H9 (cell line): Measurements from ENCODE around the gene NCOR1. TPM values are rescaled to one million over a fixed set of nuclear protein-coding genes. Genes with fewer than 3 reads are reported as not detected.

Experiments used
- DNase-seq: peaks from one replicate; pipeline ENCODE4 v3.0.0-alpha.2; 2017
- H2AFZ ChIP-seq: one replicate; pipeline ENCODE4 v1.6.1; 2013; ENCODE audit warnings: mild to moderate bottlenecking, low read length, control low read depth, moderate library complexity
- H2AK5ac ChIP-seq: 2 replicates; pipeline ENCODE4 v1.6.1; 2013; ENCODE audit warnings: low read length, control low read depth, mixed read lengths; ENCODE audit not compliant: insufficient read length
- H2BK120ac ChIP-seq: one replicate; pipeline ENCODE4 v1.6.1; 2013; ENCODE audit warnings: low read depth, mild to moderate bottlenecking, low read length, control low read depth, inconsistent platforms; ENCODE audit not compliant: poor library complexity, severe bottlenecking
- H2BK12ac ChIP-seq: 2 replicates; pipeline ENCODE4 v1.6.1; 2013; ENCODE audit warnings: low read length, control low read depth, mixed read lengths, low read depth; ENCODE audit not compliant: insufficient read length
- H2BK15ac ChIP-seq: 2 replicates; pipeline ENCODE4 v1.6.1; 2013; ENCODE audit warnings: low read depth, low read length, control low read depth
- H2BK20ac ChIP-seq: one replicate; pipeline ENCODE4 v1.6.1; 2013; ENCODE audit warnings: low read depth, mild to moderate bottlenecking, low read length, control low read depth, inconsistent platforms; ENCODE audit not compliant: poor library complexity, severe bottlenecking
- H2BK5ac ChIP-seq: 2 replicates; pipeline ENCODE4 v1.6.1; 2013; ENCODE audit warnings: low read length, control low read depth, mixed read lengths; ENCODE audit not compliant: insufficient read length
- H3K14ac ChIP-seq: 2 replicates; pipeline ENCODE4 v1.6.1; 2013; ENCODE audit warnings: low read length, control low read depth; ENCODE audit not compliant: insufficient read depth
- H3K18ac ChIP-seq: 2 replicates; pipeline ENCODE4 v1.6.1; 2013; ENCODE audit warnings: low read depth, mild to moderate bottlenecking, mixed read lengths, low read length, control low read depth; ENCODE audit not compliant: insufficient read length
- H3K23ac ChIP-seq: 2 replicates; pipeline ENCODE4 v1.6.1; 2013; ENCODE audit warnings: low read length, control low read depth, mixed read lengths, low read depth; ENCODE audit not compliant: insufficient read length
- H3K23me2 ChIP-seq: 2 replicates; pipeline ENCODE4 v1.6.1; 2013; ENCODE audit warnings: low read depth, mild to moderate bottlenecking, mixed read lengths, low read length, control low read depth; ENCODE audit not compliant: insufficient read length, poor library complexity, severe bottlenecking
- H3K27ac ChIP-seq: 2 replicates; pipeline ENCODE4 v1.5.1; 2013; ENCODE audit warnings: low read length, control low read depth, mixed read lengths, low read depth; ENCODE audit not compliant: insufficient read length
- H3K27me3 ChIP-seq: 2 replicates; pipeline ENCODE4 v1.6.1; 2013; ENCODE audit warnings: low read length, control low read depth, inconsistent platforms; ENCODE audit not compliant: insufficient read depth
- H3K4ac ChIP-seq: 2 replicates; pipeline ENCODE4 v1.6.1; 2013; ENCODE audit warnings: low read depth, mild to moderate bottlenecking, control low read depth, inconsistent platforms, low read length, moderate library complexity
- H3K4me1 ChIP-seq: 2 replicates; pipeline ENCODE4 v1.6.1; 2013; ENCODE audit warnings: low read length, control low read depth, inconsistent platforms; ENCODE audit not compliant: insufficient read depth
- H3K4me2 ChIP-seq: 2 replicates; pipeline ENCODE4 v1.6.1; 2013; ENCODE audit warnings: low read length, control low read depth, mixed read lengths; ENCODE audit not compliant: insufficient read length, insufficient read depth
- H3K56ac ChIP-seq: 2 replicates; pipeline ENCODE4 v1.6.1; 2013; ENCODE audit warnings: low read depth, mild to moderate bottlenecking, mixed read lengths, low read length, control low read depth; ENCODE audit not compliant: insufficient read length
- H3K79me1 ChIP-seq: 2 replicates; pipeline ENCODE4 v1.6.1; 2013; ENCODE audit warnings: low read depth, mild to moderate bottlenecking, moderate library complexity, low read length, control low read depth, inconsistent platforms; ENCODE audit not compliant: insufficient read depth, poor library complexity, severe bottlenecking
- H3K79me2 ChIP-seq: 2 replicates; pipeline ENCODE4 v1.6.1; 2013; ENCODE audit warnings: low read length, control low read depth, inconsistent platforms; ENCODE audit not compliant: insufficient read depth
- H3K9ac ChIP-seq: 2 replicates; pipeline ENCODE4 v1.6.1; 2013; ENCODE audit warnings: low read length, control low read depth, mixed read lengths; ENCODE audit not compliant: insufficient read length; ENCODE audit errors: extremely low read depth
- H3K9me3 ChIP-seq: one replicate; pipeline ENCODE4 v1.6.1; 2013; ENCODE audit warnings: low read depth, low read length, inconsistent platforms; ENCODE audit not compliant: control insufficient read depth
- H3T11ph ChIP-seq: one replicate; pipeline ENCODE4 v1.6.1; 2013; ENCODE audit warnings: mild to moderate bottlenecking, low read length, control low read depth, inconsistent platforms
- H4K20me1 ChIP-seq: one replicate; pipeline ENCODE4 v1.6.1; 2013; ENCODE audit not compliant: control insufficient read depth, insufficient read length, insufficient read depth
- H4K5ac ChIP-seq: 2 replicates; pipeline ENCODE4 v1.6.1; 2013; ENCODE audit warnings: low read depth, mild to moderate bottlenecking, mixed read lengths, low read length, control low read depth; ENCODE audit not compliant: insufficient read length
- H4K8ac ChIP-seq: replicated peaks from 2 replicates; pipeline ENCODE4 v1.6.1; 2013; ENCODE audit warnings: low read length, control low read depth, mixed read lengths, low read depth; ENCODE audit not compliant: insufficient read length
- H4K91ac ChIP-seq: 2 replicates; pipeline ENCODE4 v1.6.1; 2013; ENCODE audit warnings: low read depth, mild to moderate bottlenecking, moderate library complexity, mixed read lengths, low read length, control low read depth; ENCODE audit not compliant: insufficient read length
- H3K27ac Mint-ChIP-seq, 3 experiments: 2 replicates in 2 of 3; 3 replicates in 1 of 3; pipeline ENCODE4 v1.8.0; 2020 to 2021; ENCODE audit warnings: mixed read lengths in 3 of 3, mild to moderate bottlenecking in 1 of 3, moderate library complexity in 1 of 3
- H3K27me3 Mint-ChIP-seq: 2 replicates; pipeline ENCODE4 v1.8.0; 2021; ENCODE audit warnings: low read depth, mild to moderate bottlenecking, moderate library complexity, mixed read lengths
- H3K36me3 Mint-ChIP-seq, 3 experiments: 2 replicates in 2 of 3; 3 replicates in 1 of 3; pipeline ENCODE4 v1.8.0; 2020 to 2021; ENCODE audit warnings: low read depth in 3 of 3, mixed read lengths in 3 of 3; ENCODE audit not compliant: insufficient read depth in 1 of 3
- H3K4me1 Mint-ChIP-seq, 2 experiments: 2 replicates each; pipeline ENCODE4 v1.8.0; 2020; ENCODE audit warnings: mixed read lengths in 2 of 2
- H3K4me3 Mint-ChIP-seq, 2 experiments: 2 replicates in 1 of 2; 3 replicates in 1 of 2; pipeline ENCODE4 v1.8.0; 2020 to 2021; ENCODE audit warnings: mild to moderate bottlenecking in 2 of 2, mixed read lengths in 2 of 2, moderate library complexity in 1 of 2
- H3K9me3 Mint-ChIP-seq, 2 experiments: 2 replicates in 1 of 2; 3 replicates in 1 of 2; pipeline ENCODE4 v1.8.0; 2020; ENCODE audit warnings: mild to moderate bottlenecking in 2 of 2, mixed read lengths in 2 of 2, moderate library complexity in 1 of 2
- CTCF ChIP-seq: fragments of 200-600 bp; sonication (generic); conservative IDR thresholded peaks from 3 replicates; pipeline ENCODE4 v1.8.0; 2021; ENCODE audit warnings: antibody characterized with exemption, mild to moderate bottlenecking
- WGBS: extraction: QIAGEN DNeasy Blood & Tissue Kit; methylation state at CpG from one replicate; pipeline ENCODE4 v1.1.7; 2013; ENCODE audit warnings: missing lambda C conversion rate, low lambda C conversion rate, mixed read lengths; ENCODE audit not compliant: insufficient read length; ENCODE audit errors: extremely low coverage; 5-methylcytosine and 5-hydroxymethylcytosine counted together
- total RNA-seq: library from RNA; stranded (reverse); gene quantifications from 2 replicates; pipeline ENCODE4 v1.2.1, GENCODE V29; 2021

The NCOR1 gene
- total RNA-seq, 1 experiment from 2014 or later: 119 TPM

- H4K8ac ChIP-seq: no peak overlapping the region
- no peak for TF ChIP-seq CTCF
- peak overlapping the region; percentile 91 for H3K18ac ChIP-seq
- peak; percentile 81 for DNase-seq
- H3K9me3 ChIP-seq: no peaks in the 10 kb centered on the region
- H3T11ph ChIP-seq: no peak overlapping the region
- Mint-ChIP-seq H3K4me3 (peak overlapping the region; percentile 83 to 86), H3K36me3 (peaks cover 0 to 4% (median 0%) of the 10 kb centered on the region in 3 experiments; a peak in 2 of 7 replicates), H3K27ac (peak overlapping the region; percentile 91 to 94 (median 93)), H3K27me3 (no peaks in the 10 kb centered on the region), H3K9me3 (no peaks in the 10 kb centered on the region), H3K4me1 (peaks cover 18 to 23% of the 10 kb centered on the region in 2 experiments)
- H3K4me1 ChIP-seq: no peaks in the 10 kb centered on the region
- H3K23me2 ChIP-seq: peaks cover 6% of the 10 kb centered on the region
- H3K9ac ChIP-seq: peak overlapping the region; percentile 91
- peak overlapping the region; percentile 92 for H3K14ac ChIP-seq
- no peak overlapping the region for H3K56ac ChIP-seq
- H3K4ac ChIP-seq: peak overlapping the region; percentile 38
- peak overlapping the region; percentile 26 for H4K5ac ChIP-seq
- H2BK12ac ChIP-seq: no peak overlapping the region
- no peak overlapping the region for H3K23ac ChIP-seq
- peak overlapping the region; percentile 88 for H3K4me2 ChIP-seq
- peak overlapping the region; percentile 29 for H3K27ac ChIP-seq
- no peak overlapping the region for H2BK15ac ChIP-seq
- peaks cover 31% of the 10 kb centered on the region; the same call in 1 of the 2 replicates for H3K79me2 ChIP-seq
- H4K20me1 ChIP-seq: no peaks in the 10 kb centered on the region
- no peaks in the 10 kb centered on the region for H3K79me1 ChIP-seq
- no peak overlapping the region for H2AFZ ChIP-seq
- H4K91ac ChIP-seq: peak overlapping the region; percentile 56
- H2BK20ac ChIP-seq: no peak overlapping the region
- no peak overlapping the region for H2BK5ac ChIP-seq
- no peak overlapping the region for H2BK120ac ChIP-seq
- no CpG with 5 or more reads among the region's 22 CpGs for WGBS
- H3K27me3 ChIP-seq: no peaks in the 10 kb centered on the region
- H2AK5ac ChIP-seq: no peak overlapping the region
Observed at GRCh38 chr17:16215965-16216316, 607 bp upstream of the NCOR1 start.
